ENCODE data around the gene STYXL1.
A peak's percentile ranks its signal among the peaks of the same experiment; 100 is the strongest.
"Not testable (repeated sequence)": the region's sequence is repeated elsewhere in the genome, so short reads cannot be mapped to it uniquely, and the experiment has no call there.

The STYXL1 gene

GRCh38 chr7:76023002-76023401 lies 24.8 kb downstream of the STYXL1 start:
- no peak for DNase-seq

GRCh38 chr7:76022026-76022780 lies 25.6 kb downstream of the STYXL1 start:
- no peak for DNase-seq

DNA sequence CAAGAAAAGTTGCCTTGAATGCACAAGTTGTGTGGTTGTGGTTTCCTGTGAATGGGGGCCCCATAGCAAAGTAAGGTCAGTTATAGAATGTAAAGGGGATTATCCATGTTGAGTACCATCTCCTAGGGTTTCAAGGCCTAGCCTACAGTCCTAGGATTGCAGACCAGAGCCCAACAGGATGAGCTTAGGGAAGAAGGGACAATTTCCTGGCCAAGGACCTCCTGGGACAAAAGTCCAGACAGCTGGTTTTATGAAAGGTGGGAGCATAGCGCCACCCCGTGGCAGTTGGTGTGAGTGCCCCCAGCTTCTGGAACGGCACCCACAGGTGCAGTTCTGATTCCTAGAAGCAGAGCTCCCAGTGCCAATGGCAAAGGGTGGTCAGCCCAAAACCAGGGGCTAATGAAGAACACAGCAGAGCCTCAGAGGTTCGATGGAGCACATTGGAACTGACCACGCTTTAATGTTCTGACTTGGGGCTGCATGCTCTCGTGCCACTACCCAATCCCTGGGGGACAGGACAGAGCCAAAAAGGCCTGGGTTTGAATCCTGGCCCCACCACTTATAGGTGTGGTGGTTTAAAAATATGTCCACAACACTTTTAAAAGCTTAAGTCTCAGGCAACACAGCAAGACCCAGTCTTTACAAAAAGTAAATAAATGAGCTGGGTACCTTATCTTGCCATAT lies 27.6 kb downstream of the STYXL1 start:
- DNase-seq = peak; percentile 65

GRCh38 chr7:76018520-76018919 lies 29.3 kb downstream of the STYXL1 start:
- not testable (repeated sequence) for DNase-seq

DNA sequence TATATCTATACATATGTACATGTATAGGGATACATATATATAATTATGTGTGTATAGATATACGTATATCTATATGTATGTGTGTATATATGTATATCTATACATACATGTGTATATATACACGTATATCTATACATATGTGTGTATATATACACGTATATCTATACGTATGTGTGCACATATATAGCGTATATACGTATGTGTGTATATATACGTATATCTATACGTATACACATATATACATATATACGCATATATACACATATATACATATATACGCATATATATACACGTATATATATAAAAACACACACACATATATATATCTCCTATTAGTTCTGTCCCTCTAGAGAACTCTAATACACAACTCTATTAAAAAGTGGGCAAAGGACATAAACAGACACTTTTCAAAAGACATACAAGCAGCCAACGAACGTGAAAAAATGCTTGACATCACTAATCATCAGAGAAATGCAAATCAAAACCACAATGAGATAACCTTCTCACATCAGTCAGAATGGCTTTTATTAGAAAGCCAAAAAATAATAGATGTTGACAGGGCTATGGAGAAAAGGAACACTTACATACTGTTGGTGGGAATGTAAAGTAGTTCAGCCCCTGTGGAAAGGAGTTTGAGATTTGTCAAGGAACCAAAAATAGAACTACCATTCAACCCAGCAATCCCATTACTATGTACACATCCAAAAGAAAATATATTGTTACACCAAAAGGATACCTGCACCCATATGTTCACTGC lies 31.4 kb downstream of the STYXL1 start:
- DNase-seq = no peak

- DNase-seq = no peak
These were observed 36.3 kb downstream of the STYXL1 start for GRCh38 chr7:76011442-76011861.

DNA sequence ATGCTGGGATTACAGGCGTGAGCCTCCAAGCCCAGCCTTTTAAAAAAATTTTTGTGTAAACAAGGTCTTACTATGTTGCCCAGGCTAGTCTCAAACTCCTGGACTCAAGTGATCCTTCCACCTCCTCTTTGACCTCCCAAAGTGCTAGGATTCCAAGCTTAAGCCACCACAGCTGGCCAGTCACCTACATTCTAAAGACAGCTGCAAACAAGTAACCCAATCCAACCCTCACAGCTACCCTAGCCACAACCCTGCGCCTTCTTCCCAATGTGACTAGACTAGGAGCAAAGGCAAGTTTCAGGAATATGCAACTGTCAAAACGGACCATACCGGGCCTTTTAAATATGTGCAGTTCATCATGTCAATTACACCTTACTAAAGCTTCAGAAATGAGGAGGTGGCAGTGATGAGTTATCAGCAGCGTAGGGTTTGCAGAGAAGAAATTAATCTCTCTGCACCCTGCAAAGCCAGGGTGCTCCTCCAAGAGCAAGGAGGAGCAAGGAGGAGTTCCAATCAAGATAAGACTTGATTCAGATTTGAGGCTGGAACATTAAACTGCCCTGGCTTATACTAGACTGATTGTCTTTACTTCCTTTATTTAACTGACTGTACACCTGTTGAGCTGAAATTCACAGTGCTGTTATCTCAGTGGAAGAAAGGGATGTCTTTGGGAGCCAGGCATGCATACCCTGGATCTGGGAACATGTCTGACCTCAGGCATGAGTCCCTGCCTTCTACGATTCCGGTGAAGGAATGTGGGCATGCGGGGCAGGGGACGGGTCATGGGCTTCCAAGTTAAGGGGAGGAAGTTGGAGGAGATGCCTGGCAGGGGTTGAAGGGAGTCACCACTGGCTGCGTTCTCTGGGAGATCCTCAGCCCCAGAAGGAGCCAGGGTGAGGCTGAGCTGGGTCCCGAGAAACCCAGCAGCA lies 37.9 kb downstream of the STYXL1 start:
- DNase-seq = no peak

- no peak for DNase-seq
These were observed 39.6 kb downstream of the STYXL1 start for GRCh38 chr7:76008156-76008687.

GRCh38 chr7:76005004-76005403 lies 42.8 kb downstream of the STYXL1 start:
- DNase-seq = not testable (repeated sequence)

GRCh38 chr7:76003351-76003750 lies 44.4 kb downstream of the STYXL1 start:
- no peak for DNase-seq

DNA sequence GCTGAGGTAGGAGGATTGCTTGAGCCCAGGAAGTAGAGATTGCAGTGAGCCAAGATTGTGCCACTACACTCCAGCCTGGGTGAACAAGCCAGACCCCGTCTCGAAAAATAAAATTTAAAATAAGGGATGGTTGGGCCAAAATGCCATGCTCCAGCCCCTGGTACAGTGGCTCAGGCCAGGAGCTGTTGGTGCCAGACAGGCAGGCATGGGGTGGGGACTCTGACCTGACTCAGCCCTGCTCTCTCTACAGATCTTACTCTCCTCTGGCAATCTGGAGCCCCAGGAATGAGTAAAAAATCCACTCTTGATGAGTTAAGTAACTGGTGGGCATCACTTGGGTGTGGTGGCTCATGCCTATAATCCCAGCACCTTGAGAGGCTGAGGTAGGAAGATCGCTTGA lies 45.0 kb downstream of the STYXL1 start:
- DNase-seq = no peak

GRCh38 chr7:76002139-76002538 lies 45.7 kb downstream of the STYXL1 start:
- DNase-seq = no peak

GRCh38 chr7:76000566-76000965 lies 47.2 kb downstream of the STYXL1 start:
- DNase-seq = no peak

DNA sequence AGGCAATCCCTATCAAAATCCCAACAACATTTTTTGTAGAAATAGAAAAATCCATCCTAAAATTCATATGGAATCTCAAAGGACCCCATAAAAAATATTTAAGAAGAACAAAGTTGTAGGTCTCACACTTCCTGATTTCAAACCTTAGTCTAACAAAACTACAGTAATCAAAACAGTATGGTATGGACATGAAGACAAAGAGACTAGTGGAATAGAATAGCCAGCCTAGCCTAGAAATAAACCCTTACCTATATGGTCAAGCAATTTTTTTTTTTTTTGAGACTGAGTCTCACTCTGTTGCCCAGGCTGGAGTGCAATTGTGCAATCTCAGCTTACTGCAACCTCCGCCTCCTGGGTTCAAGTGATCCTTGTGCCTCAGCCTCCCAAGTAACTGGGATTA lies 49.8 kb downstream of the STYXL1 start:
- no peak for DNase-seq

DNA sequence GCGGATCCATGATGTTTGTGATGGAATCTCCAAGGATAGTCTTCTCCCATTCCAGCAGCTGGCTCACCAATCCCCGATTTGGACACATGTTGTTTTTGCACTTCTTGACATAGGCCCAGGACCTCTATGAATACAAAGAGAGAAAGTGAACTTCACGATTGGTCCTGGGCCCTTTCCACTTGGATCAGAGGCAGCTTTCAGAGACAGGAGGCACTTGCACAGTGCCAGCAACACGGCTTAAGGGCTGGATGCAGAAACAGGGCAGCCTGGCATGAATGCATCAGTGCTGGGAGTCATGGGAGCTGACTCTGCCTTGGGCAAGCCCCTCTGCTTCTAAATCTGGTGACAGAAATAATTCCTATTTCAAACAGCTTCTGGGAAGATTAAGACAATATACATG lies 51.3 kb downstream of the STYXL1 start:
- no peak for DNase-seq

- DNase-seq = no peak
These were observed 51.8 kb downstream of the STYXL1 start for GRCh38 chr7:75995996-75996395.

GRCh38 chr7:75995052-75995471 lies 52.7 kb downstream of the STYXL1 start:
- DNase-seq = no peak

GRCh38 chr7:75994388-75995051 lies 53.3 kb downstream of the STYXL1 start, which contains the start of gene TMEM120A:
Gene TMEM120A (minus strand): TSS chr7:75994595. CDS start chr7:75994570, 25 bp downstream.
- peak; percentile 97 for DNase-seq

DNA sequence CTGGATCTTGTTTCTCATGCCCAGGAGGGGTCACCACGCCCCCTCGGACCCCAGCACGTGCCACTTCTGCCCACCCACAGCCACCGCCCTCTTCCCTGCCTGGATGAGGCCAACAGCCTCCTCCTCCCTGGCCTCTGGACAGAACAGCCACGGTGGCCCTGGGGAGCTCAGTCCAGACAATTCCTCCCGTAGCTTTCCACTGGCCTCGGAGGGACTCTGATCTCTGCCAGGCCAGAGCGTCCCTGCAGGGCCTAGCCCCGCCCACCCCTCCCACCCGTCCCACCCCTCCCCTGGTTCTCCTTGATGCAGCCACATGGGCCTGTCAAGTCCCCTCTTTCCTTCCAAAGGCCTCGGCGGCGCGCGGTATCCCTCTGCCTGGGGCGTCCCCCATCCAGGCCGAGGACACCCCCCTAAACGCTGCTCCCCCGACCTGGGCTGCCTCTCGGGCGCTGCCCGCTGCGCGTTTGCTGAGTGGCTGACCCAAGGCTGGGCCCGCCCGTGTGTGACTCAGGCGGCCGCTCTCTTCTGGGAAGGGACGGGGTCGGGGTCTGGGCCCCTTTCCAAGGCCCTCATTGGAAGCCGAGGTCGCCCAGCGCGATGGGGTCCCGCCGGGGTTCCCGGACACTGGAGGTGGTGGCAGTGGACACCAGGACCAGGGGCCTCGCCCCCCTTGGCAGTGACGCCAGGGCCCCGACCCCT lies 54.0 kb downstream of the STYXL1 start:
- peak; percentile 16 for DNase-seq

DNA sequence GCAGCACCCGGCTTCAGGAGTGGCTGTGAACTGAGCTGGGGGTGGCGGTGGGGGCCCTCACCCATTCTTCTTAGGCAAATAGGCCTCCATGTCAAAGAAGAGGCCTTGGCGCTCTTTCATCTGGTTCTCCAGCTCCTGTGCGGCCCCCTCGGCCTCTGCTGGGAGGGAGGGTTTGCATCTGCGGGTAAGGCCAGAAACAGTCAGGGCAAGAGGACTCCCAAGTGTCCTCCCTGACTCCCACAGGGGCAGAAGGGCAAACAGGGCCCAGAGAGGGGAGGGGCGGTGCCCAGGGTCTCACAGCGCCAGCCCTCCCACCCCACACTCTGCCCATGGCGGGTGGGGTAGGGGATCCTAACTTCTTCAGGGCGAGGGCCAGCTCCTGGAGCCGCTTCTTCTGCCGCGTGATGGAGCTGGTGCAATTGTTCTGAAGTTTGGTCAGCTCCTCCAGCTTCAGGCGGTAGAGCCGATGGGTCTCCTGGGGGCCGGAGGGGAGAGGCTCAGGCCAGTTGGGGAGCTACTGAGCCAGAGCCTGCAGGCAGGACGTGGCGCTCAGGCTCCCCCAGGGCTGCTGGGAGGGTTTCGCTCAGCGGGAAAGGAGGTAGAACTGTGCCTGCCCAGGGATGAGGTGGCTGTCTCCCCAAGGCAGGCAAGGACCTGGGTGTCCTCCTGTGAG lies 55.6 kb downstream of the STYXL1 start:
- no peak for DNase-seq

Measured in T-helper 9 cell (primary cell).